OCI-LY3 (cell line): ENCODE data around the gene PRKAR2A.
"Not testable (repeated sequence)": the region's sequence is repeated elsewhere in the genome, so short reads cannot be mapped to it uniquely, and the experiment has no call there.

Experiments
- EZH2phosphoT487 ChIP-seq: fragments of 200-600 bp; shearing (Covaris generic); IDR thresholded peaks from 2 replicates; pipeline ENCODE4 v1.6.1; 2018; ENCODE audit warnings: antibody characterized with exemption, mixed run types, low read depth
- TF ChIP-seq, protein P1 (sequence below): fragments of 200-600, 300-600 bp; sonication (generic); IDR thresholded peaks from 2 replicates; pipeline ENCODE4 v1.5.1; 2014; ENCODE audit warnings: antibody characterized with exemption, low read length, low read depth

DNA sequence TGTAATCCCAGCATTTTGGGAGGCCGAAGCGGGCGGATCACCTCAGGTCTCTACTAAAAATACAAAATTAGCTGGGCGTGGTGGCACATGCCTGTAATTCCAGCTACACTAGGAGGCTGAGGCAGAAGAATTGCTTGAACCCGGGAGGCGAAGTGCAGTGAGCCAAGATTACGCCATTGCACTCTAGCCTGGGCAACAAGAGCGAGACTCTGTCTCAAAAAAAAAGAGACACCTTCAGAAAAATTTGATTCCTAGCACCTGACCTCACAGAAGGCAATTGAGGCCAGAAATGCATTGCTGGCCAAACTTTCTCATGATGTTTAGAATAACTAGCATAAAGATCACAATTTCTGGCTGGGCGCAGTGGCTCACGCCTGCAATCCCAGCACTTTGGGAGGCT is 106.4 kb downstream of the PRKAR2A start:
- TF ChIP-seq, protein P1, sequence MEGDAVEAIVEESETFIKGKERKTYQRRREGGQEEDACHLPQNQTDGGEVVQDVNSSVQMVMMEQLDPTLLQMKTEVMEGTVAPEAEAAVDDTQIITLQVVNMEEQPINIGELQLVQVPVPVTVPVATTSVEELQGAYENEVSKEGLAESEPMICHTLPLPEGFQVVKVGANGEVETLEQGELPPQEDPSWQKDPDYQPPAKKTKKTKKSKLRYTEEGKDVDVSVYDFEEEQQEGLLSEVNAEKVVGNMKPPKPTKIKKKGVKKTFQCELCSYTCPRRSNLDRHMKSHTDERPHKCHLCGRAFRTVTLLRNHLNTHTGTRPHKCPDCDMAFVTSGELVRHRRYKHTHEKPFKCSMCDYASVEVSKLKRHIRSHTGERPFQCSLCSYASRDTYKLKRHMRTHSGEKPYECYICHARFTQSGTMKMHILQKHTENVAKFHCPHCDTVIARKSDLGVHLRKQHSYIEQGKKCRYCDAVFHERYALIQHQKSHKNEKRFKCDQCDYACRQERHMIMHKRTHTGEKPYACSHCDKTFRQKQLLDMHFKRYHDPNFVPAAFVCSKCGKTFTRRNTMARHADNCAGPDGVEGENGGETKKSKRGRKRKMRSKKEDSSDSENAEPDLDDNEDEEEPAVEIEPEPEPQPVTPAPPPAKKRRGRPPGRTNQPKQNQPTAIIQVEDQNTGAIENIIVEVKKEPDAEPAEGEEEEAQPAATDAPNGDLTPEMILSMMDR: not testable (repeated sequence)
- TF ChIP-seq EZH2phosphoT487: not testable (repeated sequence)
